Activated CD8-positive, alpha-beta memory T cell treated with anti-CD3 and anti-CD28 coated beads, Interleukin-2, amount 50 U/mL, for 1 hour (primary cell): ENCODE results near the gene ROBO1.

Source experiments
- DNase-seq: peaks from one replicate; pipeline ENCODE4 v3.0.0-alpha.2; 2020; ENCODE audit errors: extremely low read depth

ROBO1 gene

GRCh38 chr3:79461129-79461792 lies 306.5 kb downstream of the ROBO1 start:
- no peak for DNase-seq

- no peak for DNase-seq
These were observed 314.2 kb downstream of the ROBO1 start for GRCh38 chr3:79453600-79453999.

GRCh38 chr3:79436387-79436786 lies 331.4 kb downstream of the ROBO1 start:
- DNase-seq, result no peak

- no peak for DNase-seq
These were observed 340.7 kb downstream of the ROBO1 start for GRCh38 chr3:79427081-79427480.

- no peak for DNase-seq
These were observed 343.0 kb downstream of the ROBO1 start for GRCh38 chr3:79424811-79425210.

- DNase-seq, result no peak
These were observed 344.4 kb downstream of the ROBO1 start for GRCh38 chr3:79423417-79423816.

- no peak for DNase-seq
These were observed 346.5 kb downstream of the ROBO1 start for GRCh38 chr3:79421273-79421672.

- no peak for DNase-seq
These were observed 348.8 kb downstream of the ROBO1 start for GRCh38 chr3:79418855-79419621.

GRCh38 chr3:79415356-79415755 lies 352.4 kb downstream of the ROBO1 start:
- DNase-seq, result no peak

- DNase-seq, result no peak
These were observed 353.0 kb downstream of the ROBO1 start for GRCh38 chr3:79414806-79415205.

- no peak for DNase-seq
These were observed 353.8 kb downstream of the ROBO1 start for GRCh38 chr3:79414035-79414434.

- DNase-seq, result no peak
These were observed 355.3 kb downstream of the ROBO1 start for GRCh38 chr3:79412537-79412936.

- DNase-seq, result no peak
These were observed 357.2 kb downstream of the ROBO1 start for GRCh38 chr3:79410617-79411016.

- DNase-seq, result no peak
These were observed 357.7 kb downstream of the ROBO1 start for GRCh38 chr3:79410136-79410535.

- no peak for DNase-seq
These were observed 361.6 kb downstream of the ROBO1 start for GRCh38 chr3:79406175-79406574.

GRCh38 chr3:79405183-79405582 lies 362.6 kb downstream of the ROBO1 start:
- no peak for DNase-seq

- no peak for DNase-seq
These were observed 371.2 kb downstream of the ROBO1 start for GRCh38 chr3:79396595-79396994.

- DNase-seq, result no peak
These were observed 375.3 kb downstream of the ROBO1 start for GRCh38 chr3:79392479-79392878.

- DNase-seq, result no peak
These were observed 377.4 kb downstream of the ROBO1 start for GRCh38 chr3:79390352-79390751.

GRCh38 chr3:79385211-79385610 lies 382.6 kb downstream of the ROBO1 start:
- no peak for DNase-seq

GRCh38 chr3:79383402-79384012 lies 384.3 kb downstream of the ROBO1 start:
- no peak for DNase-seq

- no peak for DNase-seq
These were observed 387.2 kb downstream of the ROBO1 start for GRCh38 chr3:79380581-79380980.

GRCh38 chr3:79378064-79378463 lies 389.7 kb downstream of the ROBO1 start:
- no peak for DNase-seq
